K562 (cell line): Measurements from ENCODE around the gene NEU1. TPM values are rescaled to one million over a fixed set of nuclear protein-coding genes. Genes with fewer than 3 reads are reported as not detected.

ENCODE experiments used
- ATAC-seq: fragments of 200-7000 bp; cut with Tn5 transposase; 3 replicates; pipeline ENCODE4 v1.9.1; 2020; ENCODE audit warnings: moderate library complexity
- BruUV-seq: library from RNA; stranded (reverse); fragments of 400-500 nt; replicated peaks from 2 replicates; lab custom pipeline; 2021; lab: Mats Ljungman, UMichigan
- CTCF ChIA-PET: fragments of 300-600 bp; formaldehyde crosslinking; extraction: SDS; loops from one replicate; lab custom pipeline; 2021; ENCODE audit warnings: low intra/inter-chr PET ratio; lab: Yijun Ruan, JAX
- POLR2A ChIA-PET: fragments of 300-600, 350-650 bp; sonication (Branson Sonifier 250); formaldehyde crosslinking; extraction: SDS; loops from one replicate; lab custom pipeline; 2021; ENCODE audit warnings: antibody characterized with exemption, inconsistent platforms; lab: Yijun Ruan, JAX
- DNase-seq, 4 experiments: peaks; one replicate each; pipeline versions ENCODE4 v3.0.0 to v3.0.0-alpha.2; 2011 to 2018; ENCODE audit warnings: low spot score in 3 of 4, mixed read lengths in 3 of 4; ENCODE audit errors: extremely low read depth in 1 of 4
- FAIRE-seq: peaks from 2 replicates; lab custom pipeline; 2011; peaks lifted over from hg19 to GRCh38; lab: Jason Lieb, UNC
- H2AFZ ChIP-seq: 2 replicates; pipeline ENCODE4 v1.6.0; 2011; ENCODE audit warnings: low read depth, low read length, control low read depth, inconsistent platforms
- H3K27ac ChIP-seq: fragments of 200-600 bp; 3 replicates; pipeline ENCODE4 v1.8.0; 2011; ENCODE audit warnings: low read depth, mild to moderate bottlenecking, control low read depth, inconsistent platforms, low read length, moderate library complexity, mixed read lengths; ENCODE audit errors: extremely low read depth
- H3K27me3 ChIP-seq, 2 experiments: fragments of 300-600 bp in 1 of 2; 2 replicates in 1 of 2; 3 replicates in 1 of 2; pipeline versions ENCODE4 v1.6.0 to v1.8.0; 2011; ENCODE audit warnings: inconsistent platforms in 2 of 2, low read length in 2 of 2, mild to moderate bottlenecking in 1 of 2, mixed read lengths in 1 of 2, moderate library complexity in 1 of 2; ENCODE audit not compliant: control insufficient read depth in 2 of 2, insufficient read depth in 2 of 2
- H3K36me3 ChIP-seq: fragments of 300-600 bp; 3 replicates; pipeline ENCODE4 v1.8.0; 2011; ENCODE audit warnings: mild to moderate bottlenecking, low read length, inconsistent platforms; ENCODE audit not compliant: control insufficient read depth, insufficient read depth
- H3K4me1 ChIP-seq, 2 experiments: fragments of 200-600 bp in 1 of 2; replicated peaks in 1 of 2; 2 replicates in 1 of 2; 3 replicates in 1 of 2; pipeline versions ENCODE4 v1.5.1 to v1.8.0; 2011; ENCODE audit warnings: inconsistent platforms in 2 of 2, low read length in 2 of 2, mild to moderate bottlenecking in 1 of 2, mixed read lengths in 1 of 2, moderate library complexity in 1 of 2; ENCODE audit not compliant: control insufficient read depth in 2 of 2, insufficient read depth in 2 of 2
- H3K4me2 ChIP-seq: 2 replicates; pipeline ENCODE4 v1.6.1; 2011; ENCODE audit warnings: low read length, control low read depth, inconsistent platforms, mixed read lengths; ENCODE audit not compliant: insufficient read depth
- H3K4me3 ChIP-seq: fragments of 200-600 bp; sonication (generic), shearing (Covaris generic); 2 replicates; pipeline ENCODE4 v1.5.1; 2016; ENCODE audit warnings: control low read depth, inconsistent platforms
- H3K79me2 ChIP-seq: fragments of 200-600 bp; 3 replicates; pipeline ENCODE4 v1.8.0; 2011; ENCODE audit warnings: low read length, inconsistent platforms; ENCODE audit not compliant: control insufficient read depth, insufficient read depth
- H3K9ac ChIP-seq, 2 experiments: 2 replicates each; pipeline versions ENCODE4 v1.6.0 to v1.6.1; 2011; ENCODE audit warnings: low read depth in 2 of 2, low read length in 2 of 2, control low read depth in 1 of 2, inconsistent platforms in 1 of 2, mild to moderate bottlenecking in 1 of 2, mixed read lengths in 1 of 2; ENCODE audit not compliant: insufficient read depth in 1 of 2
- H3K9me1 ChIP-seq: one replicate; pipeline ENCODE4 v1.6.0; 2011; ENCODE audit warnings: inconsistent platforms, mild to moderate bottlenecking, low read length, moderate library complexity; ENCODE audit not compliant: control insufficient read depth, insufficient read depth
- H3K9me3 ChIP-seq: replicated peaks from 2 replicates; pipeline ENCODE4 v1.5.1; 2011; ENCODE audit warnings: low read depth, low read length, inconsistent platforms; ENCODE audit not compliant: control insufficient read depth, insufficient read depth
- H4K20me1 ChIP-seq: replicated peaks from 2 replicates; pipeline ENCODE4 v1.6.1; 2011; ENCODE audit warnings: low read length, inconsistent platforms, mixed read lengths; ENCODE audit not compliant: control insufficient read depth, insufficient read depth
- CHCHD3 ChIP-seq: fragments of 250-450 bp; sonication (Bioruptor Pico); IDR thresholded peaks from 2 replicates; pipeline ENCODE4 v2.1.2; 2022; ENCODE audit warnings: mild to moderate bottlenecking
- HMG20A ChIP-seq: fragments of 450-650 bp; formaldehyde crosslinking; conservative IDR thresholded peaks from 2 replicates; pipeline ENCODE4 v1.4.0; 2020; ENCODE audit warnings: mild to moderate bottlenecking, mixed read lengths
- MCM5 ChIP-seq: fragments of 450-650 bp; IDR thresholded peaks from 2 replicates; pipeline ENCODE4 v1.6.1; 2016; ENCODE audit warnings: low read depth
- SMC3 ChIP-seq: conservative IDR thresholded peaks from 2 replicates; pipeline ENCODE4 v1.6.1; 2011; ENCODE audit warnings: low read depth, low read length, improper control_type of control experiment; ENCODE audit not compliant: insufficient read depth
- TFAM ChIP-seq: fragments of 250-450 bp; sonication (Bioruptor Pico); conservative IDR thresholded peaks from 2 replicates; pipeline ENCODE4 v1.5.0; 2021; ENCODE audit warnings: mild to moderate bottlenecking, moderate library complexity
- ZFP30 ChIP-seq: fragments of 250-450 bp; sonication (Bioruptor Pico); IDR thresholded peaks from 2 replicates; pipeline ENCODE4 v1.8.0; 2022; ENCODE audit warnings: moderate library complexity, mild to moderate bottlenecking, inconsistent platforms, borderline replicate concordance
- ZNF431 ChIP-seq: sonication (generic); formaldehyde crosslinking; IDR thresholded peaks from 2 replicates; pipeline ENCODE4 v1.8.0; 2022; ENCODE audit warnings: mild to moderate bottlenecking, missing genetic modification reagents
- ZNF696 ChIP-seq: fragments of 250-450 bp; sonication (Bioruptor Pico); conservative IDR thresholded peaks from 2 replicates; pipeline ENCODE4 v1.4.0; 2020; ENCODE audit warnings: mild to moderate bottlenecking, moderate library complexity
- WGBS: fragments of 100-300 bp; shearing (Covaris generic); methylation state at CpG from one replicate; pipeline ENCODE4 v1.1.6; 2016; ENCODE audit warnings: low coverage, mixed read lengths; ENCODE audit not compliant: insufficient coverage; ENCODE audit errors: missing lambda C conversion rate; 5-methylcytosine and 5-hydroxymethylcytosine counted together
- in situ Hi-C: fragments of 300-500 bp; cut with MboI; formaldehyde crosslinking; loops from 4 replicates; pipeline ENCODE4 v1.15.0; 2018; ENCODE audit warnings: inconsistent platforms, mixed read lengths
- intact Hi-C: fragments of 100-400 bp; cut with micrococcal nuclease; formaldehyde crosslinking; loops from 2 replicates; pipeline ENCODE4 v1.14.2; 2022
- polyA plus RNA-seq, 8 experiments: library from polyadenylated mRNA; depleted of rRNA in 4 of 8; stranded (reverse) in 5 of 8; unstranded in 3 of 8; fragments of >200 nt; fragmentation: Nextera tagmentation in 2 of 8; fragmentation: Illumina TruSeq in 1 of 8; extraction: Ambion mirVana in 2 of 8; extraction: Trizol in 1 of 8; gene quantifications; 2 replicates each; pipeline versions ENCODE4 v1.2.1 to v1.2.3, GENCODE V29; 2011 to 2014; ENCODE audit warnings: inconsistent platforms in 1 of 8, missing spikeins in 1 of 8
- total RNA-seq, 7 experiments: library from RNA; depleted of rRNA in 6 of 7; stranded (reverse); fragments of >200 nt in 6 of 7; fragmentation: Illumina TruSeq in 2 of 7; extraction: Trizol in 2 of 7; gene quantifications; 2 replicates each; pipeline versions ENCODE4 v1.2.1 to v1.2.3, GENCODE V29; 2011 to 2021; ENCODE audit warnings: low replicate concordance in 1 of 7
- TF ChIP-seq, protein P1 (sequence below): fragments of 450-650 bp; IDR thresholded peaks from 2 replicates; pipeline ENCODE4 v1.6.1; 2018; ENCODE audit not compliant: partially characterized antibody
- TF ChIP-seq, protein P2 (sequence below): sonication (generic); formaldehyde crosslinking; IDR thresholded peaks from 2 replicates; pipeline ENCODE4 v1.4.0; 2020; ENCODE audit warnings: mild to moderate bottlenecking, missing genetic modification reagents
- TF ChIP-seq, protein P3 (sequence below), 3 experiments: IDR thresholded peaks in 2 of 3; conservative IDR thresholded peaks in 1 of 3; 2 replicates each; pipeline ENCODE4 v1.5.1; 2011 to 2012; ENCODE audit warnings: low read length in 3 of 3, mild to moderate bottlenecking in 3 of 3, control low read depth in 2 of 3, improper control_type of control experiment in 1 of 3, inconsistent platforms in 1 of 3, low read depth in 1 of 3, mixed read lengths in 1 of 3, moderate library complexity in 1 of 3; ENCODE audit not compliant: insufficient read depth in 2 of 3

Gene NEU1
- total and polyA plus RNA-seq, 9 of the 15 experiments (the other 6 are each of a cell fraction or from before 2014, with no cell fraction given), result 14.8 to 67.8 (median 51.0) TPM

DNA sequence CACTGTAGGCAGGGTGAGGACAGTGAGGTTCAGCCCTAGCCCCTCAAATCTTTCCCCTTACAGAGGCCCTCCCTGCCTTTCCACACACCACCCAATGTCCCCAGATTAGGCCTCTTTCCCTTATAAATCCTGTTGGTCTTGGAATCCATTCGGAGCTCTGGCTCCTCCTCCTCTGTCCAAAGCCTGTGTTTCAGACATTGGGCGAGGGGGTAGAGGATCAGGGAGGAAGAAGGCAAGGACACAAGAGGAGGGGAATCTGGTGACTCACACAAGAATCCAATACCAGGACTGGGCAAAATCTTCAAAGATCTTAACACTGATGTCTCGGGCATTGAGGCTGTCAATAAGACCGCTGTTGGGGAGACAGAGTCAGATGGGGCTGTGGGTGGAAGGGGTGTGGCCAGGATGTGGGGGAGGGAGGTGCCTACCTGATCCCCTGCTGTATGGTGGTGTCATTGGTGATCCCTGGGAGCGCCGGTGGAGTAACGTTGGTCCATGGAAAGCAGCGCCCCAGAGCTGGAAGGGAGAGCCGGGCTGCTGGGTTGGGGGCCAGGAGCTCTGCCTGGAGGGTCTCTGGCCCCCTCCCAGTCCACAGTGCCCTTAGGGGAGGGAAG is 8.5 kb upstream of the NEU1 start (continued):
- TF ChIP-seq, protein P1, sequence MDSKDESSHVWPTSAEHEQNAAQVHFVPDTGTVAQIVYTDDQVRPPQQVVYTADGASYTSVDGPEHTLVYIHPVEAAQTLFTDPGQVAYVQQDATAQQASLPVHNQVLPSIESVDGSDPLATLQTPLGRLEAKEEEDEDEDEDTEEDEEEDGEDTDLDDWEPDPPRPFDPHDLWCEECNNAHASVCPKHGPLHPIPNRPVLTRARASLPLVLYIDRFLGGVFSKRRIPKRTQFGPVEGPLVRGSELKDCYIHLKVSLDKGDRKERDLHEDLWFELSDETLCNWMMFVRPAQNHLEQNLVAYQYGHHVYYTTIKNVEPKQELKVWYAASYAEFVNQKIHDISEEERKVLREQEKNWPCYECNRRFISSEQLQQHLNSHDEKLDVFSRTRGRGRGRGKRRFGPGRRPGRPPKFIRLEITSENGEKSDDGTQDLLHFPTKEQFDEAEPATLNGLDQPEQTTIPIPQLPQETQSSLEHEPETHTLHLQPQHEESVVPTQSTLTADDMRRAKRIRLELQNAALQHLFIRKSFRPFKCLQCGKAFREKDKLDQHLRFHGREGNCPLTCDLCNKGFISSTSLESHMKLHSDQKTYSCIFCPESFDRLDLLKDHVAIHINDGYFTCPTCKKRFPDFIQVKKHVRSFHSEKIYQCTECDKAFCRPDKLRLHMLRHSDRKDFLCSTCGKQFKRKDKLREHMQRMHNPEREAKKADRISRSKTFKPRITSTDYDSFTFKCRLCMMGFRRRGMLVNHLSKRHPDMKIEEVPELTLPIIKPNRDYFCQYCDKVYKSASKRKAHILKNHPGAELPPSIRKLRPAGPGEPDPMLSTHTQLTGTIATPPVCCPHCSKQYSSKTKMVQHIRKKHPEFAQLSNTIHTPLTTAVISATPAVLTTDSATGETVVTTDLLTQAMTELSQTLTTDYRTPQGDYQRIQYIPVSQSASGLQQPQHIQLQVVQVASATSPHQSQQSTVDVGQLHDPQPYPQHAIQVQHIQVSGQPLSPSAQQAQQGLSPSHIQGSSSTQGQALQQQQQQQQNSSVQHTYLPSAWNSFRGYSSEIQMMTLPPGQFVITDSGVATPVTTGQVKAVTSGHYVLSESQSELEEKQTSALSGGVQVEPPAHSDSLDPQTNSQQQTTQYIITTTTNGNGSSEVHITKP, result peak; percentile 68
- TF ChIP-seq ZNF431, result peak; percentile 53; the same call in 1 of the 2 replicates
- TF ChIP-seq ZNF696, result no peak

DNA sequence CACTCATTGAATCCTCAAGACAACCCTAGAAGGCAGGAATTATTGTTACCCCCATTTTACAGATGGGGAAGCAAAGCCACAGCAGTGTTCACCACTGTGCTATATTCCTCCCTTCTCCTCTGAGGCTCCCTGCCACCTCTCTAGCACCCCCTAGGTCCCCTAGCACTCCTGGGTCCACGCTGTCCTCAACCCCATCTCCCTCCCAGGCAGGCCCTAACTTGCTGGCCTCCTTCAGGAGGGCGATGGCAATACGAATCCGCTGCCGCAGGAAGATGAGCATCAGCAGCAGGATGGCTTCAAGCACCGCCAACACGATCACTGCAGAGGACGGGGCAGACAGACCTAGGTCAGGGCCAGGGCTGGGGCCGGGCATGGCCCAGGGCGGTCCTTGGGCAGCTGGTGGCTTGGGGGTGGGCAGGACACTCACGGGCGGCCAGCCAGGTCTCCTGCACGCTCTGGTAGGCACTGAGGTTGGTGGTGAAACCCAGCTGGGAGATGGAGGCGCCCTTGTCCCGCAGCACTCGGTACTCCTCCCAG is 7.8 kb upstream of the NEU1 start:
- Histone ChIP-seq H3K27me3 (peaks cover 0 to 4% of the 10 kb centered on the region in 2 experiments; a peak in 2 of 5 replicates), H3K9me1 (no peaks in the 10 kb centered on the region), H3K4me1 (peaks cover 2 to 23% of the 10 kb centered on the region in 2 experiments; a peak in 3 of 5 replicates), H4K20me1 (no peaks in the 10 kb centered on the region), H3K4me3 (no peak overlapping the region), H3K9me3 (no peaks in the 10 kb centered on the region), H3K36me3 (peaks cover 3% of the 10 kb centered on the region; the same call in 1 of the 3 replicates), H2AFZ (no peak overlapping the region), H3K4me2 (no peak overlapping the region), H3K9ac (peak overlapping the region in 1 of 2 experiments; percentile 15; a peak in 1 of 4 replicates), H3K27ac (no peak overlapping the region), H3K79me2 (peaks cover 3% of the 10 kb centered on the region)
- intact Hi-C loops, result no loop called here
- no peak for FAIRE-seq
- WGBS, result 61% methylated on average over 16 of the region's 16 CpGs
- peak in 3 of 4 experiments; percentile 45 to 74 (median 64) for DNase-seq
- peak; percentile 60 for ATAC-seq
- ChIA-PET POLR2A (interaction anchor here (1.1 kb wide), 1 partner anchor 43 kb away, joined by 7 read pairs; the partner anchor contains the start of gene HSPA1B), CTCF (interaction anchor here (0.6 kb wide), 1 partner anchor 141 kb away, joined by 7 read pairs; the partner anchor contains the start of gene DDAH2)
- no TSS peak for BruUV-seq
- in situ Hi-C loops, result no loop called here
- TF ChIP-seq ZFP30 (CRISPR knock-in tag) (no peak), TFAM (CRISPR knock-in tag) (no peak), HMG20A (CRISPR knock-in tag) (no peak), MCM5 (no peak), CHCHD3 (CRISPR knock-in tag) (no peak), SMC3 (0 out of 2 replicates have a peak, but pooled peaks have one; percentile 2)
- TF ChIP-seq, protein P2, sequence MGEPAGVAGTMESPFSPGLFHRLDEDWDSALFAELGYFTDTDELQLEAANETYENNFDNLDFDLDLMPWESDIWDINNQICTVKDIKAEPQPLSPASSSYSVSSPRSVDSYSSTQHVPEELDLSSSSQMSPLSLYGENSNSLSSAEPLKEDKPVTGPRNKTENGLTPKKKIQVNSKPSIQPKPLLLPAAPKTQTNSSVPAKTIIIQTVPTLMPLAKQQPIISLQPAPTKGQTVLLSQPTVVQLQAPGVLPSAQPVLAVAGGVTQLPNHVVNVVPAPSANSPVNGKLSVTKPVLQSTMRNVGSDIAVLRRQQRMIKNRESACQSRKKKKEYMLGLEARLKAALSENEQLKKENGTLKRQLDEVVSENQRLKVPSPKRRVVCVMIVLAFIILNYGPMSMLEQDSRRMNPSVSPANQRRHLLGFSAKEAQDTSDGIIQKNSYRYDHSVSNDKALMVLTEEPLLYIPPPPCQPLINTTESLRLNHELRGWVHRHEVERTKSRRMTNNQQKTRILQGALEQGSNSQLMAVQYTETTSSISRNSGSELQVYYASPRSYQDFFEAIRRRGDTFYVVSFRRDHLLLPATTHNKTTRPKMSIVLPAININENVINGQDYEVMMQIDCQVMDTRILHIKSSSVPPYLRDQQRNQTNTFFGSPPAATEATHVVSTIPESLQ, result no peak
- TF ChIP-seq, protein P3, sequence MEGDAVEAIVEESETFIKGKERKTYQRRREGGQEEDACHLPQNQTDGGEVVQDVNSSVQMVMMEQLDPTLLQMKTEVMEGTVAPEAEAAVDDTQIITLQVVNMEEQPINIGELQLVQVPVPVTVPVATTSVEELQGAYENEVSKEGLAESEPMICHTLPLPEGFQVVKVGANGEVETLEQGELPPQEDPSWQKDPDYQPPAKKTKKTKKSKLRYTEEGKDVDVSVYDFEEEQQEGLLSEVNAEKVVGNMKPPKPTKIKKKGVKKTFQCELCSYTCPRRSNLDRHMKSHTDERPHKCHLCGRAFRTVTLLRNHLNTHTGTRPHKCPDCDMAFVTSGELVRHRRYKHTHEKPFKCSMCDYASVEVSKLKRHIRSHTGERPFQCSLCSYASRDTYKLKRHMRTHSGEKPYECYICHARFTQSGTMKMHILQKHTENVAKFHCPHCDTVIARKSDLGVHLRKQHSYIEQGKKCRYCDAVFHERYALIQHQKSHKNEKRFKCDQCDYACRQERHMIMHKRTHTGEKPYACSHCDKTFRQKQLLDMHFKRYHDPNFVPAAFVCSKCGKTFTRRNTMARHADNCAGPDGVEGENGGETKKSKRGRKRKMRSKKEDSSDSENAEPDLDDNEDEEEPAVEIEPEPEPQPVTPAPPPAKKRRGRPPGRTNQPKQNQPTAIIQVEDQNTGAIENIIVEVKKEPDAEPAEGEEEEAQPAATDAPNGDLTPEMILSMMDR (IDR thresholded peaks at IDR 0.05 in 2 of 3, conservative IDR thresholded peaks at IDR 0.05 in 1 of 3; ENCODE audit: insufficient read depth in 2 of 3, low read depth in 1 of 3, low read length in 3 of 3), result peak; percentile 21 to 53 (median 41); a peak in 5 of 6 replicates
